GM12875 (cell line): ENCODE measurements around the gene PIK3R2.

Experiments
- H3K4me3 ChIP-seq: one replicate; pipeline ENCODE4 v1.5.1; 2011; ENCODE audit warnings: low read depth, low read length, control low read depth
- CTCF ChIP-seq: IDR thresholded peaks from 2 replicates; pipeline ENCODE4 v1.5.1; 2011; ENCODE audit warnings: low read depth, mild to moderate bottlenecking, control low read depth, inconsistent platforms, low read length, moderate library complexity, borderline replicate concordance; ENCODE audit not compliant: insufficient read depth

The PIK3R2 gene

GRCh38 chr19:18191640-18192062, 38.7 kb downstream of the PIK3R2 start:
- no peak for TF ChIP-seq CTCF
- peak overlapping the region; percentile 31 for H3K4me3 ChIP-seq

GRCh38 chr19:18192673-18193387, 39.9 kb downstream of the PIK3R2 start, which contains the start of gene MPV17L2:
Gene MPV17L2, plus strand, starts transcription at chr19:18193218. Its CDS starts 64 bp downstream, at chr19:18193282.
- peak within 1 kb of the TSS; percentile 64 for H3K4me3 ChIP-seq
- no peak for TF ChIP-seq CTCF

- TF ChIP-seq CTCF: no peak
These were observed 40.6 kb downstream of the PIK3R2 start for GRCh38 chr19:18193388-18194180.

GRCh38 chr19:18194181-18194530, 41.2 kb downstream of the PIK3R2 start:
- TF ChIP-seq CTCF: no peak
- peak overlapping the region; percentile 64 for H3K4me3 ChIP-seq

More at GRCh38 chr19:18193388-18194180, 40.6 kb downstream of the PIK3R2 start:
- peak overlapping the region; percentile 64 for H3K4me3 ChIP-seq

- no peak for TF ChIP-seq CTCF
- H3K4me3 ChIP-seq: peak overlapping the region; percentile 64
These were observed 41.7 kb downstream of the PIK3R2 start for GRCh38 chr19:18194554-18195238.

GRCh38 chr19:18196511-18196845, 43.5 kb downstream of the PIK3R2 start:
- no peak overlapping the region for H3K4me3 ChIP-seq
- no peak for TF ChIP-seq CTCF
